WTC11 (cell line): Measurements from ENCODE around the gene OFD1. TPM values are rescaled to one million over a fixed set of nuclear protein-coding genes. Genes with fewer than 3 reads are reported as not detected.

Experiments used
- ATAC-seq: fragments of 200-7000 bp; cut with Tn5 transposase; 2 replicates; pipeline ENCODE4 v1.10.0; 2021; ENCODE audit warnings: mild to moderate bottlenecking, moderate library complexity
- CTCF ChIA-PET: fragments of 300-600 bp; sonication (Branson Sonifier 250); formaldehyde crosslinking; loops from one replicate; lab custom pipeline; 2021; ENCODE audit warnings: antibody characterized with exemption; lab: Charles Lee
- POLR2A ChIA-PET: fragments of 350-600 bp; sonication (Branson Sonifier 250); formaldehyde crosslinking; loops from one replicate; lab custom pipeline; 2021; ENCODE audit warnings: antibody characterized with exemption; lab: Charles Lee
- DNase-seq: peaks from one replicate; pipeline ENCODE4 v3.0.0; 2021; ENCODE audit warnings: low spot score
- H3K27ac Mint-ChIP-seq: 2 replicates; pipeline ENCODE4 v1.8.0; 2021; ENCODE audit warnings: mixed read lengths
- H3K27me3 Mint-ChIP-seq: 2 replicates; pipeline ENCODE4 v1.8.0; 2021; ENCODE audit warnings: low read depth, mild to moderate bottlenecking, moderate library complexity, mixed read lengths
- H3K36me3 Mint-ChIP-seq: 2 replicates; pipeline ENCODE4 v1.8.0; 2021; ENCODE audit warnings: mixed read lengths
- H3K4me1 Mint-ChIP-seq: 2 replicates; pipeline ENCODE4 v1.8.0; 2022; ENCODE audit warnings: mixed read lengths
- H3K4me3 Mint-ChIP-seq: 2 replicates; pipeline ENCODE4 v1.8.0; 2021; ENCODE audit warnings: mild to moderate bottlenecking, moderate library complexity, mixed read lengths
- H3K9me3 Mint-ChIP-seq: 2 replicates; pipeline ENCODE4 v1.8.0; 2021; ENCODE audit warnings: mixed read lengths
- CREB1 ChIP-seq: sonication (generic); formaldehyde crosslinking; IDR thresholded peaks from 2 replicates; pipeline ENCODE4 v1.8.0; 2023; ENCODE audit warnings: mild to moderate bottlenecking, missing genetic modification reagents
- ETV6 ChIP-seq: sonication (generic); formaldehyde crosslinking; IDR thresholded peaks from 2 replicates; pipeline ENCODE4 v1.8.1; 2022; ENCODE audit warnings: mild to moderate bottlenecking, missing genetic modification reagents
- FOXJ3 ChIP-seq: sonication (generic); formaldehyde crosslinking; IDR thresholded peaks from 2 replicates; pipeline ENCODE4 v1.9.0; 2021; ENCODE audit warnings: missing genetic modification reagents, mild to moderate bottlenecking, borderline replicate concordance
- MYBL2 ChIP-seq: sonication (generic); formaldehyde crosslinking; IDR thresholded peaks from 2 replicates; pipeline ENCODE4 v1.8.1; 2023; ENCODE audit warnings: mild to moderate bottlenecking, moderate library complexity, missing genetic modification reagents
- NFATC4 ChIP-seq: fragments of 250-450 bp; sonication (Bioruptor Pico); IDR thresholded peaks from 2 replicates; pipeline ENCODE4 v1.9.0; 2021; ENCODE audit warnings: mild to moderate bottlenecking
- NFE2L1 ChIP-seq: sonication (generic); formaldehyde crosslinking; IDR thresholded peaks from 2 replicates; pipeline ENCODE4 v1.8.1; 2023; ENCODE audit warnings: missing genetic modification reagents
- NFYB ChIP-seq: sonication (generic); formaldehyde crosslinking; conservative IDR thresholded peaks from 2 replicates; pipeline ENCODE4 v1.8.0; 2022; ENCODE audit warnings: low read depth, missing genetic modification reagents
- NR2C2 ChIP-seq: sonication (generic); formaldehyde crosslinking; IDR thresholded peaks from 2 replicates; pipeline ENCODE4 v1.8.0; 2022; ENCODE audit warnings: mild to moderate bottlenecking, missing genetic modification reagents
- ZNF121 ChIP-seq: sonication (generic); formaldehyde crosslinking; IDR thresholded peaks from 2 replicates; pipeline ENCODE4 v1.8.0; 2023; ENCODE audit warnings: missing genetic modification reagents
- ZNF232 ChIP-seq: sonication (generic); formaldehyde crosslinking; IDR thresholded peaks from 2 replicates; pipeline ENCODE4 v1.8.0; 2022; ENCODE audit warnings: mild to moderate bottlenecking, missing genetic modification reagents
- total RNA-seq: library from RNA; stranded (reverse); gene quantifications from 3 replicates; pipeline ENCODE4 v1.2.3, GENCODE V29; 2021
- TF ChIP-seq, protein P1 (sequence below): fragments of 250-450 bp; sonication (Bioruptor Pico); conservative IDR thresholded peaks from 2 replicates; pipeline ENCODE4 v1.9.0; 2021; ENCODE audit warnings: mild to moderate bottlenecking
- TF ChIP-seq, protein P2 (sequence below): sonication (generic); formaldehyde crosslinking; IDR thresholded peaks from 2 replicates; pipeline ENCODE4 v1.8.1; 2022; ENCODE audit warnings: low read depth, mild to moderate bottlenecking, moderate library complexity, missing genetic modification reagents, borderline replicate concordance
- TF ChIP-seq, protein P3 (sequence below): fragments of 250-450 bp; sonication (Bioruptor Pico); IDR thresholded peaks from 2 replicates; pipeline ENCODE4 v1.9.0; 2021; ENCODE audit warnings: mild to moderate bottlenecking
- TF ChIP-seq, protein P4 (sequence below): fragments of 250-450 bp; sonication (Bioruptor Pico); IDR thresholded peaks from 2 replicates; pipeline ENCODE4 v1.8.0; 2021; ENCODE audit warnings: mild to moderate bottlenecking
- TF ChIP-seq, protein P5 (sequence below): sonication (generic); formaldehyde crosslinking; IDR thresholded peaks from 2 replicates; pipeline ENCODE4 v1.8.1; 2023; ENCODE audit warnings: mild to moderate bottlenecking, missing genetic modification reagents
- TF ChIP-seq, protein P6 (sequence below): sonication (generic); formaldehyde crosslinking; IDR thresholded peaks from 2 replicates; pipeline ENCODE4 v1.8.0; 2022; ENCODE audit warnings: mild to moderate bottlenecking, missing genetic modification reagents
- TF ChIP-seq, protein P7 (sequence below): fragments of 250-450 bp; sonication (Bioruptor Pico); IDR thresholded peaks from 2 replicates; pipeline ENCODE4 v1.9.0; 2021; ENCODE audit warnings: mild to moderate bottlenecking, borderline replicate concordance
- TF ChIP-seq, protein P8 (sequence below): sonication (generic); formaldehyde crosslinking; conservative IDR thresholded peaks from 2 replicates; pipeline ENCODE4 v1.8.1; 2022; ENCODE audit warnings: mild to moderate bottlenecking, missing genetic modification reagents
- TF ChIP-seq, protein P9 (sequence below): sonication (generic); formaldehyde crosslinking; IDR thresholded peaks from 2 replicates; pipeline ENCODE4 v1.8.1; 2023; ENCODE audit warnings: mild to moderate bottlenecking, moderate library complexity, missing genetic modification reagents

OFD1 gene
- total RNA-seq, 1 experiment from 2014 or later, result 23.4 TPM

DNA sequence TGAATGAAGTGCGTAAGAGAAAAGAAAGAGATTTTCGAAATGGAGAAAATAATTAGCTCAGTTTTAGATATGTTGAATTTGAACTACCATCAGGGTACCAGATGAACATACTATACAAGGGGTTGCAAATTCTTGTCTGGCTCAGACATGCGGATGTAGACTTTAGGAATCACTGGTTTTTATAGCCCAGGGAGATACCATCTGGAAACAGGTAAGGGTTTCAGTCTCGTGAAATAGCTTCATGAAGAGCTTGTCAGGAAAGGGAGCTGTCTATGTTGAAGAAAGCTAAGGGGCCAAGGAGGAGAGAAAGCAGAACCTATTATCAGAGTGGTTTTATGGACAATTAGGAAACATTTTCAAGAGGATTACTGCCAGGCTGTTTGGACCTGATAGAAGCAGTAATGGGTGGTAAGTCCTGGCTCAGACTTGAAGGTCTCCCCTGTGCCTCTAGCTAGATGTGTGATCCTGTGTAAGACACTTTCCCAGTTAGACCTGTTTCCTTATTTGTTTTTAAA, 38.9 kb upstream of the OFD1 start:
- Mint-ChIP-seq H3K9me3 (no peaks in the 10 kb centered on the region), H3K36me3 (no peaks in the 10 kb centered on the region), H3K27me3 (no peaks in the 10 kb centered on the region), H3K4me1 (peaks cover 32% of the 10 kb centered on the region), H3K4me3 (no peak overlapping the region), H3K27ac (no peak overlapping the region)
- TF ChIP-seq, protein P1, sequence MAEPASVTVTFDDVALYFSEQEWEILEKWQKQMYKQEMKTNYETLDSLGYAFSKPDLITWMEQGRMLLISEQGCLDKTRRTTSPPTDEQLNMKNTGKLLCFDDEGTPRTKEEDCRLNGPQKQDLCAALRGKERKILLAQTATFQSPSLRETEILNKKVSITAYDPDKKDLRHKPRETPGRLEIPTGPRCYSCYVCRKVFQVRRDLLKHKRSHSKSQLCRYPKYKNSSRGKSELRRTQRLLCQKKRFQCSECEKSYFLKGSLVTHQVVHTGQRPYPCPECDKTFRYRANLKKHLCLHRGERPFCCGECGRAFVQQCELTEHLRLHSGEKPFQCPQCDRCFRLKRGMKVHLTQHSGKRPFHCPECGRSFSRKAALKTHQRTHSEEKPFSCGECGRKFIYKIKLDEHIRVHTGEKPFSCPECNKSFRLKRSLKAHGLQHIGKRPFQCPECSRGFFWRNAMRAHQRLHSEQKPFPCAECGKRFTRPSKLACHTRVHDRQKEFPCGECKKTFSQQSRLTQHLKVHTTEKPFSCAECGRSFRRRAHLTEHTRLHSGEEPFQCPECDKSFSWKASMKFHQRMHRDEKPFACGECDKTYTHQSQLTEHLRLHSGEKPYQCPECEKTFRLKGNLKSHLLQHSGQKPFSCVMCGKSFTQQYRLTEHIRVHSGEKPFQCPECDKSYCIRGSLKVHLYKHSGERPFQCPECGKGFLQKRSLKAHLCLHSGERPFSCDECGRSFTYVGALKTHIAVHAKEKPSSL (CRISPR knock-in tag), result no peak
- TF ChIP-seq MYBL2 (CRISPR knock-in tag), result no peak
- no peak for TF ChIP-seq NFE2L1 (CRISPR knock-in tag)
- TF ChIP-seq NFATC4 (CRISPR knock-in tag), result no peak
- no peak for TF ChIP-seq NR2C2 (CRISPR knock-in tag)
- no peak for TF ChIP-seq CREB1 (CRISPR knock-in tag)
- TF ChIP-seq, protein P2, sequence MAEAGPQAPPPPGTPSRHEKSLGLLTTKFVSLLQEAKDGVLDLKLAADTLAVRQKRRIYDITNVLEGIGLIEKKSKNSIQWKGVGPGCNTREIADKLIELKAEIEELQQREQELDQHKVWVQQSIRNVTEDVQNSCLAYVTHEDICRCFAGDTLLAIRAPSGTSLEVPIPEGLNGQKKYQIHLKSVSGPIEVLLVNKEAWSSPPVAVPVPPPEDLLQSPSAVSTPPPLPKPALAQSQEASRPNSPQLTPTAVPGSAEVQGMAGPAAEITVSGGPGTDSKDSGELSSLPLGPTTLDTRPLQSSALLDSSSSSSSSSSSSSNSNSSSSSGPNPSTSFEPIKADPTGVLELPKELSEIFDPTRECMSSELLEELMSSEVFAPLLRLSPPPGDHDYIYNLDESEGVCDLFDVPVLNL (CRISPR knock-in tag), result no peak
- no peak for TF ChIP-seq ETV6
- TF ChIP-seq, protein P3, sequence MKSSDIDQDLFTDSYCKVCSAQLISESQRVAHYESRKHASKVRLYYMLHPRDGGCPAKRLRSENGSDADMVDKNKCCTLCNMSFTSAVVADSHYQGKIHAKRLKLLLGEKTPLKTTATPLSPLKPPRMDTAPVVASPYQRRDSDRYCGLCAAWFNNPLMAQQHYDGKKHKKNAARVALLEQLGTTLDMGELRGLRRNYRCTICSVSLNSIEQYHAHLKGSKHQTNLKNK (CRISPR knock-in tag), result no peak
- TF ChIP-seq, protein P4, sequence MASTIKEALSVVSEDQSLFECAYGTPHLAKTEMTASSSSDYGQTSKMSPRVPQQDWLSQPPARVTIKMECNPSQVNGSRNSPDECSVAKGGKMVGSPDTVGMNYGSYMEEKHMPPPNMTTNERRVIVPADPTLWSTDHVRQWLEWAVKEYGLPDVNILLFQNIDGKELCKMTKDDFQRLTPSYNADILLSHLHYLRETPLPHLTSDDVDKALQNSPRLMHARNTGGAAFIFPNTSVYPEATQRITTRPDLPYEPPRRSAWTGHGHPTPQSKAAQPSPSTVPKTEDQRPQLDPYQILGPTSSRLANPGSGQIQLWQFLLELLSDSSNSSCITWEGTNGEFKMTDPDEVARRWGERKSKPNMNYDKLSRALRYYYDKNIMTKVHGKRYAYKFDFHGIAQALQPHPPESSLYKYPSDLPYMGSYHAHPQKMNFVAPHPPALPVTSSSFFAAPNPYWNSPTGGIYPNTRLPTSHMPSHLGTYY, result no peak
- TF ChIP-seq, protein P5, sequence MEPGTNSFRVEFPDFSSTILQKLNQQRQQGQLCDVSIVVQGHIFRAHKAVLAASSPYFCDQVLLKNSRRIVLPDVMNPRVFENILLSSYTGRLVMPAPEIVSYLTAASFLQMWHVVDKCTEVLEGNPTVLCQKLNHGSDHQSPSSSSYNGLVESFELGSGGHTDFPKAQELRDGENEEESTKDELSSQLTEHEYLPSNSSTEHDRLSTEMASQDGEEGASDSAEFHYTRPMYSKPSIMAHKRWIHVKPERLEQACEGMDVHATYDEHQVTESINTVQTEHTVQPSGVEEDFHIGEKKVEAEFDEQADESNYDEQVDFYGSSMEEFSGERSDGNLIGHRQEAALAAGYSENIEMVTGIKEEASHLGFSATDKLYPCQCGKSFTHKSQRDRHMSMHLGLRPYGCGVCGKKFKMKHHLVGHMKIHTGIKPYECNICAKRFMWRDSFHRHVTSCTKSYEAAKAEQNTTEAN (CRISPR knock-in tag), result no peak
- TF ChIP-seq, protein P6, sequence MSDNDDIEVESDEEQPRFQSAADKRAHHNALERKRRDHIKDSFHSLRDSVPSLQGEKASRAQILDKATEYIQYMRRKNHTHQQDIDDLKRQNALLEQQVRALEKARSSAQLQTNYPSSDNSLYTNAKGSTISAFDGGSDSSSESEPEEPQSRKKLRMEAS (CRISPR knock-in tag), result no peak
- TF ChIP-seq ZNF121 (CRISPR knock-in tag), result no peak
- CTCF ChIA-PET, result no interaction called here
- POLR2A ChIA-PET, result no interaction called here
- no peak for DNase-seq
- ATAC-seq, result no peak

DNA sequence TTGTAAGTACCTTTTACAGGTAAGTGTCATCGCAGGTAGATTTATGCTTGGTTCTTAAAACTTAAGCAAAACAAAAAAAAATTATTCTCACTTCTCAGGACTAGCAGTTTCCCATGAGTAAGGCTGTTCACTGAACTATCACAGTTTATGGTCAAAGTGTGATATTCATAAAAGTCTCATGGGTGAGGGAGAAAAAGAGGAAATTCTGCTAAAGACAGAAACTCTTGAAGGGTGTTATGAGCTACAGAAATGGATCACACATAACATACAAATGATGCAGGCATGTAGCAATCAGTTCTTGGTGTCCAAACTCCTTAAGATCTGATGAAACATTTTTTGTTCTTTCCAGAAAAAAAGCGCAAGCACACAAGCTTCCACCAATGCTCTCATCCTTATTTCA, 37.1 kb upstream of the OFD1 start:
- H3K27ac Mint-ChIP-seq, result no peak overlapping the region
- CTCF ChIA-PET, result no interaction called here

DNA sequence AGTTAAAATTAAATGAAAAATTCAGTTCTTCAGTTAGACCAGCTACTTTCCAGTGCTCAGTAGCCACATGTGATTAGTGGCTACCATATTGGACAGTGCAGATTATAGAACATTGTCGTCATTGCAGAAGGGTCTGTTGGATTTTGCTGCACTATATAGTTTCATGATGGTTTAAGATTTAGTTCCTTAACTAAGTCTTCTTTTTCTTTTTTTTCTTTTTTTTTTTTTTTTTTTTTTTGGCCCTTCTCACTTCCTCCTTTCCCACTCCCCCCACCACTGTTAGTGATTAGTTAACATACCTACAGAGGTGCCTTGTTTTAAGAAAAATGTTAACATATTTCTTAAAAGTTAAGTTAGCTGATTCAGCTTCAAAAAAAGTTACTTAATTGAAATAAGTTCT, 36.6 kb upstream of the OFD1 start:
- H3K27ac Mint-ChIP-seq, result no peak overlapping the region
- ChIA-PET POLR2A (interaction anchor here (0.7 kb wide), 1 partner anchor 1895 kb away, joined by 5 read pairs; no protein-coding TSS in a partner anchor), CTCF (no interaction called here)
- no peaks in the 10 kb centered on the region for H3K36me3 Mint-ChIP-seq
- no peak for DNase-seq
- H3K4me1 Mint-ChIP-seq, result peaks cover 39% of the 10 kb centered on the region
- no peaks in the 10 kb centered on the region for H3K9me3 Mint-ChIP-seq
- no peaks in the 10 kb centered on the region for H3K27me3 Mint-ChIP-seq
- no peak overlapping the region for H3K4me3 Mint-ChIP-seq
- ATAC-seq, result no peak
- TF ChIP-seq, protein P7, sequence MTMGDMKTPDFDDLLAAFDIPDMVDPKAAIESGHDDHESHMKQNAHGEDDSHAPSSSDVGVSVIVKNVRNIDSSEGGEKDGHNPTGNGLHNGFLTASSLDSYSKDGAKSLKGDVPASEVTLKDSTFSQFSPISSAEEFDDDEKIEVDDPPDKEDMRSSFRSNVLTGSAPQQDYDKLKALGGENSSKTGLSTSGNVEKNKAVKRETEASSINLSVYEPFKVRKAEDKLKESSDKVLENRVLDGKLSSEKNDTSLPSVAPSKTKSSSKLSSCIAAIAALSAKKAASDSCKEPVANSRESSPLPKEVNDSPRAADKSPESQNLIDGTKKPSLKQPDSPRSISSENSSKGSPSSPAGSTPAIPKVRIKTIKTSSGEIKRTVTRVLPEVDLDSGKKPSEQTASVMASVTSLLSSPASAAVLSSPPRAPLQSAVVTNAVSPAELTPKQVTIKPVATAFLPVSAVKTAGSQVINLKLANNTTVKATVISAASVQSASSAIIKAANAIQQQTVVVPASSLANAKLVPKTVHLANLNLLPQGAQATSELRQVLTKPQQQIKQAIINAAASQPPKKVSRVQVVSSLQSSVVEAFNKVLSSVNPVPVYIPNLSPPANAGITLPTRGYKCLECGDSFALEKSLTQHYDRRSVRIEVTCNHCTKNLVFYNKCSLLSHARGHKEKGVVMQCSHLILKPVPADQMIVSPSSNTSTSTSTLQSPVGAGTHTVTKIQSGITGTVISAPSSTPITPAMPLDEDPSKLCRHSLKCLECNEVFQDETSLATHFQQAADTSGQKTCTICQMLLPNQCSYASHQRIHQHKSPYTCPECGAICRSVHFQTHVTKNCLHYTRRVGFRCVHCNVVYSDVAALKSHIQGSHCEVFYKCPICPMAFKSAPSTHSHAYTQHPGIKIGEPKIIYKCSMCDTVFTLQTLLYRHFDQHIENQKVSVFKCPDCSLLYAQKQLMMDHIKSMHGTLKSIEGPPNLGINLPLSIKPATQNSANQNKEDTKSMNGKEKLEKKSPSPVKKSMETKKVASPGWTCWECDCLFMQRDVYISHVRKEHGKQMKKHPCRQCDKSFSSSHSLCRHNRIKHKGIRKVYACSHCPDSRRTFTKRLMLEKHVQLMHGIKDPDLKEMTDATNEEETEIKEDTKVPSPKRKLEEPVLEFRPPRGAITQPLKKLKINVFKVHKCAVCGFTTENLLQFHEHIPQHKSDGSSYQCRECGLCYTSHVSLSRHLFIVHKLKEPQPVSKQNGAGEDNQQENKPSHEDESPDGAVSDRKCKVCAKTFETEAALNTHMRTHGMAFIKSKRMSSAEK (CRISPR knock-in tag), result no peak
- TF ChIP-seq FOXJ3, result no peak
- TF ChIP-seq ZNF232 (CRISPR knock-in tag), result no peak
- TF ChIP-seq, protein P8, sequence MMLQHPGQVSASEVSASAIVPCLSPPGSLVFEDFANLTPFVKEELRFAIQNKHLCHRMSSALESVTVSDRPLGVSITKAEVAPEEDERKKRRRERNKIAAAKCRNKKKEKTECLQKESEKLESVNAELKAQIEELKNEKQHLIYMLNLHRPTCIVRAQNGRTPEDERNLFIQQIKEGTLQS (CRISPR knock-in tag), result no peak
- TF ChIP-seq, protein P9, sequence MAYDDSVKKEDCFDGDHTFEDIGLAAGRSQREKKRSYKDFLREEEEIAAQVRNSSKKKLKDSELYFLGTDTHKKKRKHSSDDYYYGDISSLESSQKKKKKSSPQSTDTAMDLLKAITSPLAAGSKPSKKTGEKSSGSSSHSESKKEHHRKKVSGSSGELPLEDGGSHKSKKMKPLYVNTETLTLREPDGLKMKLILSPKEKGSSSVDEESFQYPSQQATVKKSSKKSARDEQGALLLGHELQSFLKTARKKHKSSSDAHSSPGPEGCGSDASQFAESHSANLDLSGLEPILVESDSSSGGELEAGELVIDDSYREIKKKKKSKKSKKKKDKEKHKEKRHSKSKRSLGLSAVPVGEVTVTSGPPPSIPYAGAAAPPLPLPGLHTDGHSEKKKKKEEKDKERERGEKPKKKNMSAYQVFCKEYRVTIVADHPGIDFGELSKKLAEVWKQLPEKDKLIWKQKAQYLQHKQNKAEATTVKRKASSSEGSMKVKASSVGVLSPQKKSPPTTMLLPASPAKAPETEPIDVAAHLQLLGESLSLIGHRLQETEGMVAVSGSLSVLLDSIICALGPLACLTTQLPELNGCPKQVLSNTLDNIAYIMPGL, result no peak
- TF ChIP-seq NFYB (CRISPR knock-in tag), result no peak

More for the DNA sequence above, 37.1 kb upstream of the OFD1 start:
- no peaks in the 10 kb centered on the region for H3K9me3 Mint-ChIP-seq
- ATAC-seq (no peak), DNase-seq (no peak)
- POLR2A ChIA-PET, result interaction anchor here (0.7 kb wide), 1 partner anchor 1895 kb away, joined by 5 read pairs; no protein-coding TSS in a partner anchor
- no peaks in the 10 kb centered on the region for H3K27me3 Mint-ChIP-seq
- peaks cover 40% of the 10 kb centered on the region for H3K4me1 Mint-ChIP-seq
- TF ChIP-seq ZNF121 (CRISPR knock-in tag), result no peak
- H3K4me3 Mint-ChIP-seq, result no peak overlapping the region
- no peaks in the 10 kb centered on the region for H3K36me3 Mint-ChIP-seq
